GM18526 (cell line): ENCODE results near the gene COL10A1.

Source experiments
- POLR2A ChIP-seq: IDR thresholded peaks from 3 replicates; pipeline ENCODE4 v1.6.1; 2011; ENCODE audit not compliant: insufficient read length; ENCODE audit errors: extremely low read depth

The COL10A1 gene

GRCh38 chr6:116100419-116101301 lies 25.3 kb downstream of the COL10A1 start, which contains the start of gene NT5DC1:
NT5DC1 (plus strand) TSS chr6:116100853; CDS start chr6:116100931, 78 bp downstream.
- peak; percentile 88 for TF ChIP-seq POLR2A

DNA sequence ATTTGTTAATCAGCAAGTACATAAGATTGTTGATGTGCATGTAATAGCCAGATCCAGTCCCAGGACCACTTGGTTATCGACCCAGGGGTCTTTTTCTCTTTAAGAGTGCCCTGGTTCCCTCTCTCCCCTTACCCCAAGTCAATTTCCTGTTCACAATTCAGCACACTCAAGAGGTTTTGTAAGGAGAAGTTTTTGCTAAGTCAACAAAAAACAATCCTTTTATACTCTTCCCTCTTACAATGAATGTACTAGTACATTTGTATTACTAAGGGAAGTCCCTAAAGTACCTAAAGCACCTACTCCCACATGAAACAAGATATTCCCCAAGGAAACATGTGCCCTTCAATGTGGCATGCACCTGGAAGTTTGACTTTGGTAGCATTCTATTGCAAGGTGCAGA lies 26.9 kb downstream of the COL10A1 start:
- no peak for TF ChIP-seq POLR2A

GRCh38 chr6:116096979-116097816 lies 28.7 kb downstream of the COL10A1 start:
- no peak for TF ChIP-seq POLR2A

- no peak for TF ChIP-seq POLR2A
Observed at GRCh38 chr6:116094041-116094440, 31.9 kb downstream of the COL10A1 start.

DNA sequence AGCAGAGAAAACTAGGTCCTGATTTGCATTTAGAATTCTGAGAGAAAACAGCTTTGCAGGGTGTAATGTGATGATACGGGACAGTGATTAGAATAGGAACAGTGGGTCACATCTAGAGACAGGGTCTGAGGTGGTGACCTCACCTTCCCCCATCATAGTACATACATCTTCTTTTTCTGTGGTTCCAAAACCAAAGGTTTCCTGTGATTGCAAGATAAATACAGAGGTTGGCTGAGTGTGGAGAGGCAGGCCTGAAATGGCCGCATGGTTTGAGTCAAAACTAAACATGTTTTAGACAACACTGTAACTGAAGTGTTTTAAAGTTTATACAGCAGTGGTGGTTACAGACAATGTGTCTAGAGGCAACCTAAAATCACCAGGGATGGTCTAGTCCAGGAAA lies 35.7 kb downstream of the COL10A1 start:
- TF ChIP-seq POLR2A: no peak

DNA sequence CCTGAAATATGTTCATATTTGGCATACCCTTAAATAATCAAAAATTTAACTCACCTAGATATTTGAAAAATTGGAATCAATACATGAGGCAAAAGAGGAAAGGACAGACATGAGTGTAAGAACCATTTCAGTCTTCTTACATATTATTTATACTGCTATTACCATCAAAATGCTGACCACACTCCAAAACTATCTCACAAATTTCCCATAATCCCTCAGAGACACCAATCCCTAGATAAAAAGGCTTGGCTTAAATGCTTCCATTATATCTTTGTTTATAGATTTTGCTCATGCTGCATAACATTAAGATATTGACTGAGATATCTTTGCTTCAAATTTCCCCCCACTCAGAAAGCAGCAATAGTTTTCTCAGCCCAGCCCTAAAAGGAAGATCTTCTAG lies 37.0 kb downstream of the COL10A1 start:
- no peak for TF ChIP-seq POLR2A

- no peak for TF ChIP-seq POLR2A
Observed at GRCh38 chr6:116087437-116088027, 38.4 kb downstream of the COL10A1 start.

GRCh38 chr6:116084284-116084683 lies 41.6 kb downstream of the COL10A1 start:
- TF ChIP-seq POLR2A: no peak

GRCh38 chr6:116083052-116083451 lies 42.9 kb downstream of the COL10A1 start:
- no peak for TF ChIP-seq POLR2A

- TF ChIP-seq POLR2A: no peak
Observed at GRCh38 chr6:116078945-116079344, 47.0 kb downstream of the COL10A1 start.

- no peak for TF ChIP-seq POLR2A
Observed at GRCh38 chr6:116078522-116078921, 47.4 kb downstream of the COL10A1 start.

DNA sequence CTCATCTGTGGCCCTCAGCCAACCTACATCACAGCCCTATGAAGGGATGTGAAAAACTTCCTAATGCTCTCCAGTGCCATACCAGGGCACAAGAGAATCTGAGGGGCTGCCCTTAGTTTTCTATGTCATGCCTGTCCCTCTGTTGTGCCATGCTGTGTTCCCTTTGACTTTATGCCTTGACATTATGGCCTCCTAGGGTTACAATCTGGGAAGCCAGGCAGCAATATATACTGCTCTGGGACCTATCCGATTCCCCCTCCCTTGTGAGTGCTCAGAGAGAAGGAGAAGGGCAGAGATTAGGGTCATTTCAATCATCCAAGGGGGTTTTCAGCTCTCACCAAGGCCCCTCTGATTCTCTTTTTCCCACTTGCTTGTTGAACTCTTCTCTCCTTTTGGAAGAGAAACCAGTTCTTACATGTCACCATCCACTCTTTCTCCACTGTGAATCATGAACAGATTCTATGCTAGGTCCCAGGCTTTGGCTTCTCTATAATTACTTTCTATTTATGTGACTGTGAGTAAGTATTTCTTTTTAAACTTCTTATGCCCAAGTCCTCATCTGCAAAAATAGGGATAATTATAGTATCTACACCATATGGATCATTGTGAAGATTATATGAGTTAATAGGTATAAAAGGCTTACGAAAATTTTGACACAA lies 51.1 kb downstream of the COL10A1 start:
- no peak for TF ChIP-seq POLR2A

- TF ChIP-seq POLR2A: no peak
Observed at GRCh38 chr6:116073765-116074440, 52.0 kb downstream of the COL10A1 start.

DNA sequence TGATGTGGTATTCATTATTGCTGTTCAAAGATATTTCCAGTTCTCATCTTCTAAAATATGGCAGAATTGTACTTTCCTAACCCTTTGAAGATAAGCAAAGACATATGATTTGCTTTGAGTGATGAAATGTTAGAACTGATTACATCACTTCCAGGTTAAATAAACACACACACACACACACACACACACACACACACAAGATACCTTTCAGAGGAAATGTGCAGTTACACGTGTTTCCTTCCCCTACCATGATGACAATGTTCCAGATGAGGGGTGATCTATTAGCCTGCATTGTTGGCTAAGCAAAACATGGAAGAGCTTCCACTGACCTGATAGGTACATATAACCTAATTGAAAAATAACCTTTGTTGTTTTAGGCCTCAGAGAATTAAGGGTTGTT lies 53.6 kb downstream of the COL10A1 start:
- TF ChIP-seq POLR2A: no peak
